GM12865 (cell line): ENCODE measurements around the gene OR10A3.

Experiments used
- DNase-seq: peaks from one replicate; pipeline ENCODE4 v3.0.0; 2010; ENCODE audit warnings: low read depth
- H3K4me3 ChIP-seq: 2 replicates; pipeline ENCODE4 v1.5.1; 2011; ENCODE audit warnings: mild to moderate bottlenecking, low read depth, low read length, control low read depth
- TF ChIP-seq, protein P1 (sequence below): IDR thresholded peaks from 2 replicates; pipeline ENCODE4 v1.5.1; 2011; ENCODE audit warnings: low read length, control low read depth, low read depth, inconsistent platforms; ENCODE audit not compliant: insufficient read depth; ENCODE audit errors: missing control alignments

The OR10A3 gene

DNA sequence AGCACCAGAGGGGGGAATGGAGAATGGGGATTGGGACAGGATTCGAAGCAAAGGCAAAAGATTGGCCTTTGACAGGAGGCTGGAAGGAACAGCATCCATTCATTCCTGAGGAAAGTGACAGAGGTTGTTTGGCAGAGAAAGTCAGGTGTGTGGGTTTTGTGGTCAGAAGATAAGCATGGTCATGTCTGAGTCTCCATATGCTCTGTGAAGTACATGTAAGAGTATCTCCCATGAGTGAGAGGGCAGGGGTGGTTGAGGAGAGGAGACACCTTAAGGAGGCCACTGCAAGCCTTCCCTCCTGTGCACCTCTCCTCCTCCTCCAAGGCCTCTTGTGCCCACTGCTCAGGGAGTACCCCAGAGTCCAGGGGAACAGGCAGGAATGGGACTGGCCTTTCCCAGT is 25.6 kb upstream of the OR10A3 start:
- H3K4me3 ChIP-seq: no peak overlapping the region
- TF ChIP-seq, protein P1, sequence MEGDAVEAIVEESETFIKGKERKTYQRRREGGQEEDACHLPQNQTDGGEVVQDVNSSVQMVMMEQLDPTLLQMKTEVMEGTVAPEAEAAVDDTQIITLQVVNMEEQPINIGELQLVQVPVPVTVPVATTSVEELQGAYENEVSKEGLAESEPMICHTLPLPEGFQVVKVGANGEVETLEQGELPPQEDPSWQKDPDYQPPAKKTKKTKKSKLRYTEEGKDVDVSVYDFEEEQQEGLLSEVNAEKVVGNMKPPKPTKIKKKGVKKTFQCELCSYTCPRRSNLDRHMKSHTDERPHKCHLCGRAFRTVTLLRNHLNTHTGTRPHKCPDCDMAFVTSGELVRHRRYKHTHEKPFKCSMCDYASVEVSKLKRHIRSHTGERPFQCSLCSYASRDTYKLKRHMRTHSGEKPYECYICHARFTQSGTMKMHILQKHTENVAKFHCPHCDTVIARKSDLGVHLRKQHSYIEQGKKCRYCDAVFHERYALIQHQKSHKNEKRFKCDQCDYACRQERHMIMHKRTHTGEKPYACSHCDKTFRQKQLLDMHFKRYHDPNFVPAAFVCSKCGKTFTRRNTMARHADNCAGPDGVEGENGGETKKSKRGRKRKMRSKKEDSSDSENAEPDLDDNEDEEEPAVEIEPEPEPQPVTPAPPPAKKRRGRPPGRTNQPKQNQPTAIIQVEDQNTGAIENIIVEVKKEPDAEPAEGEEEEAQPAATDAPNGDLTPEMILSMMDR: no peak
- no peak for DNase-seq

DNA sequence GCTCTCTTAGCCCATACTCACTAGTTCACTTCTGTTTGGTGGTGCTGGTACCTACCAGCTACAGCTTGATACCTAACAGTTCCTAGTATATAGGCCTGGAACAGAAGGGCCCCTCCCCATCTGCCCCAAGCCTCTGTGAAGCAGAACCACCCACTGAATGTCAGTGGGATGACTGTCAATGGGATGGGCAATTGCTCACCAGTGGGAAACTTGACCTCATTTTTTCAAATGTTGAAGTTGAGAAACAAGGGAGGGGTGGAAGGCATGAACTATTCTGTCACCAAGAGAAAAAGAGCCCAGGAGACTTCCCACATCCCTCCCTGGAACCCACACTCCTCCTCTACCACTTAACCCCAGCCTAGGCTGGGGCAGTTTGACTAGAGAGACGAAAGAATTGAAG is 23.9 kb upstream of the OR10A3 start, which contains the start of gene NLRP10:
NLRP10 (minus strand) TSS at position 62 of the 400 bp plus-strand sequence. CDS start 1,952 bp downstream, outside the sequence.
- TF ChIP-seq, protein P1: no peak
- DNase-seq: no peak
- H3K4me3 ChIP-seq: no peak within 1 kb of the TSS

DNA sequence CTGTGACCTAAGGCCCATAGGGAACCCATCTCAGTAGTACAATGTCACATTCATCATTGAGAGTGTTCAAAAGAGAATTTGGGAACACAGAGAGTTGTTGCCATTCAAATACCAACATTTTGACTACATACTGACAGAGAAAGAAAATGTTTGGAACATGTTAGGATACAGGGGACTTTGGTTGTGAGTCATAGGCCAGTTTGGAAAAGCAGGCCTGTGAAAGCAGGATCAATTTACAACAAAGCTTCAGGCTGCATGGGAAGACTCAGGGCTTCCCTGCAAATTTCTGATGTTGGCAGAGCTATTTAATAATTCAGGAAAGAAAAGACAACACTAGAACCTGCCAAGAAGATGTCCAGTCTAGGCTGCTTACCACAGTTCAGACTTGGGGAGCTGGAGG is 23.4 kb upstream of the OR10A3 start:
- DNase-seq: no peak
- H3K4me3 ChIP-seq: no peak overlapping the region
- TF ChIP-seq, protein P1: no peak

DNA sequence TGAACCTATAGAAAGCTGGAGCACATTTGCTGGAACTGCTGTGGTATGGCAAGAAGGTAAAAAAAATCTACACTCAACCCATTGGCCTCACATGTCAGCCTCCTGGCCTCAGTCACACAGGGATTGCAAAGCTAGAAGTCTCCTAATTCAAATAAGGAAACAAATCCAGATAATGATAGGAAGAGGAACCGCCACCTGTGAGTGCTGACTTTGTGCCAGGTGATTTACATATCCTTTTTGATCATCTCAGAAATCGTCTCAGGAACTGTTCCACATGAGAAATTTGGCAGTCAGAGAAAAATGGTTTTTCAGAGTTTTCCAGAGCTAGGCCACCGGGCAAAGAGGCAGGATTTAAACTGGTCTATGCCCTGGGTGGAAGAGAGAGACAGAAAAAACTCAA is 22.8 kb upstream of the OR10A3 start:
- no peak for DNase-seq
- TF ChIP-seq, protein P1: no peak
- H3K4me3 ChIP-seq: no peak overlapping the region

DNA sequence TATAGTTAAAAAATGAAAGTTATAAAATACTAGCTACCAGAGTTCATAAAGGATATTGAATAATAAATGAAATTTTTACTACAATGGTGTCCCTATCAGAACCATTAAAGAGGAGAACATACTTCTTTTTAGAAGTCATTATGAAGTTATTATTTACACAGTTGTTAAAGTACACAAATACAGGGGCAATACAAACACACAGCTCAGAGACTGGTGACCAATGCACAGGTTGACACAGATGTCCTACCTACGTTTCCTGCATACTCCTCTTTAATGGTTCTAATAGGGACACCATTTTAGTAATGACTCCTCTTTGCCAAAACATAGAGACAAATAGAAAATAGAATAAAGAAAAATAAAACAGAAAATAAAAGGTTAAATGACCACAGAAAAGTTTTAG is 13.7 kb upstream of the OR10A3 start:
- no peak for DNase-seq
- no peak overlapping the region for H3K4me3 ChIP-seq
- TF ChIP-seq, protein P1: no peak

DNA sequence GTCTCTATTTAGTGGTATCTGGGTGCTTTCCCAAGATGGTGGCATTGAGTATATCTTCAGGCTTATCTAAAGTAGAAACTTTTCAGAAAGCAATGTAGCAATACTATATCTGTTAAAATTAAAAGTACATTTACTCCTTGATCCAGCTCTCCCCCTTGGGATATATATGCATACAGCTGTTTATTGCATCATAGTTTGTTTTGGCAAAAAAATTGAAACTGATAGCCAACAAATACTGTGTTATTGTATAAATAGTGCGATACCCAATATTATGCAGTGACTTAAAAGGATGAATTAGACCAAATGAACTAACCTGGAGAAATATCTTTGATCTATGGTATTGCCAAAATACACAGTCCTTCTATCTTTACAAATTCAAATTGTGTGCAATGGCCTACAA is 8.4 kb upstream of the OR10A3 start:
- no peak overlapping the region for H3K4me3 ChIP-seq
- TF ChIP-seq, protein P1: no peak
- no peak for DNase-seq

DNA sequence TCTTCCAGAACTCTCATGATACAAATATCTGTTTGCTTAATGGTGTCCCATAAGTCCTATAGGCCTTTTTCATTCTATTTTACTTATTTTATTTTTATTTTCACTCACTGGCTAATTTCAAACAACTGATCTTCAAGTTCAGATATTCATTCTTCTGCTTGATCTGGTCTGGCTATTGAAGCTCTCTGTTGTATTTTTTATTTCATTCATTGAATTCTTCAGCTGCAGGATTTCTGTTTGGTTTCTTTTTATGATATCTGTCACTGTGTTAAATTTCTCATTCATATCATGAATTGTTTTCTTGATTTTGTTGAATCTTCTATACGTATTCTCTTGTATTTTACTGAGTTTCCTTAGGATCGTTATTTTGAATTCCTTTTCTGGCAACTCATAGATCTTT is 2.6 kb upstream of the OR10A3 start:
- no peak for DNase-seq
- TF ChIP-seq, protein P1: no peak
- no peak overlapping the region for H3K4me3 ChIP-seq
